Measurements from ENCODE around the gene FER. TPM values are rescaled to one million over a fixed set of nuclear protein-coding genes. Genes with fewer than 3 reads are reported as not detected.

FER gene
- total and polyA plus RNA-seq, 2 donors, result 2.8 to 8.8 TPM

- Histone ChIP-seq H3K27me3 (ENCODE audit: control insufficient read depth in 2 of 2, insufficient read depth in 1 of 2, low read length in 1 of 2) (no peaks in the 10 kb centered on the region), H3K9me3 (ENCODE audit: control insufficient read depth in 2 of 2, insufficient read depth in 1 of 2, low read length in 1 of 2) (peaks cover 0 to 3% of the 10 kb centered on the region in 2 donors), H3K4me1 (ENCODE audit: control insufficient read depth in 2 of 2, insufficient read depth in 2 of 2, low read length in 2 of 2) (no peaks in the 10 kb centered on the region), H3K36me3 (ENCODE audit: control insufficient read depth in 2 of 2, insufficient read depth in 2 of 2, low read length in 1 of 2) (no peaks in the 10 kb centered on the region), H3K4me3 (ENCODE audit: low read length in 2 of 2) (no peak overlapping the region), H3K27ac (ENCODE audit: low read depth in 1 of 2, low read length in 1 of 2) (no peak overlapping the region)
- WGBS, result 98% methylated on average over 4 of the region's 4 CpGs
- DNase-seq (ENCODE audit: low read depth in 6 of 9, low spot score in 9 of 9), result no peak
Measured at GRCh38 chr5:108801776-108802175, 54.1 kb downstream of the FER start.

- Histone ChIP-seq H3K27me3 (ENCODE audit: control insufficient read depth in 2 of 2, insufficient read depth in 1 of 2, low read length in 1 of 2) (no peaks in the 10 kb centered on the region), H3K4me3 (ENCODE audit: low read length in 2 of 2) (no peak overlapping the region), H3K36me3 (ENCODE audit: control insufficient read depth in 2 of 2, insufficient read depth in 2 of 2, low read length in 1 of 2) (no peaks in the 10 kb centered on the region), H3K9me3 (ENCODE audit: control insufficient read depth in 2 of 2, insufficient read depth in 1 of 2, low read length in 1 of 2) (peaks cover 0 to 14% of the 10 kb centered on the region in 2 donors), H3K27ac (ENCODE audit: low read depth in 1 of 2, low read length in 1 of 2) (no peak overlapping the region), H3K4me1 (ENCODE audit: control insufficient read depth in 2 of 2, insufficient read depth in 2 of 2, low read length in 2 of 2) (no peaks in the 10 kb centered on the region)
- DNase-seq (ENCODE audit: low read depth in 6 of 9, low spot score in 9 of 9), result no peak
- 100% methylated on average over 3 of the region's 3 CpGs for WGBS
Measured at GRCh38 chr5:108810717-108811116, 63.0 kb downstream of the FER start.

- no peak for DNase-seq (ENCODE audit: low read depth in 6 of 9, low spot score in 9 of 9)
- Histone ChIP-seq H3K27me3 (ENCODE audit: control insufficient read depth in 2 of 2, insufficient read depth in 1 of 2, low read length in 1 of 2) (no peaks in the 10 kb centered on the region), H3K27ac (ENCODE audit: low read depth in 1 of 2, low read length in 1 of 2) (no peak overlapping the region), H3K36me3 (ENCODE audit: control insufficient read depth in 2 of 2, insufficient read depth in 2 of 2, low read length in 1 of 2) (no peaks in the 10 kb centered on the region), H3K9me3 (ENCODE audit: control insufficient read depth in 2 of 2, insufficient read depth in 1 of 2, low read length in 1 of 2) (peaks cover 0 to 10% of the 10 kb centered on the region in 2 donors), H3K4me3 (ENCODE audit: low read length in 2 of 2) (no peak overlapping the region), H3K4me1 (ENCODE audit: control insufficient read depth in 2 of 2, insufficient read depth in 2 of 2, low read length in 2 of 2) (no peaks in the 10 kb centered on the region)
- WGBS, result 96% methylated on average over 3 of the region's 3 CpGs
Measured at GRCh38 chr5:108813673-108814072, 66.0 kb downstream of the FER start.

DNA sequence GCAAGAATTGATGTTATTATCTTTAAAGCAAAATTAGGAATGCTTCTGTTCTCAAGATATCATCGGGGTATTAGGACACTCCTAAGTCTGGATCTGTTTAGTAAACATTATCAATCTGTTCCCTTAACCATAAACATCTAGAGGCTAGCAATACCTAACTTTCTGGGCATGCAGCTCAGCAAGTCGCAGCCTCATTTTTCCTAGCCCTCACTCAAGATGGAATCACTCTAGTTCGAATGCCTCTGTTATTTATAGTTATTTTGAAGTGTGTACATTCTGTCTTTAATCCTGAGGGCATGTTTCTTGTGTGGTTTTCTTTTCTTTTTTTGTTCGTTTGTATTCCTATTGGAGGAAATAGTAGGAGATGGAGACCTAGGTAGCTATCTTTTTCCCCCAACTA lies 66.9 kb downstream of the FER start:
- H3K36me3 ChIP-seq (ENCODE audit: control insufficient read depth in 2 of 2, insufficient read depth in 2 of 2, low read length in 1 of 2), result no peaks in the 10 kb centered on the region
- H3K9me3 ChIP-seq (ENCODE audit: control insufficient read depth in 2 of 2, insufficient read depth in 1 of 2, low read length in 1 of 2), result peaks cover 0 to 10% of the 10 kb centered on the region in 2 donors
- H3K27ac ChIP-seq (ENCODE audit: low read depth in 1 of 2, low read length in 1 of 2), result no peak overlapping the region
- no peaks in the 10 kb centered on the region for H3K27me3 ChIP-seq (ENCODE audit: control insufficient read depth in 2 of 2, insufficient read depth in 1 of 2, low read length in 1 of 2)
- no peak overlapping the region for H3K4me3 ChIP-seq (ENCODE audit: low read length in 2 of 2)
- H3K4me1 ChIP-seq (ENCODE audit: control insufficient read depth in 2 of 2, insufficient read depth in 2 of 2, low read length in 2 of 2), result no peaks in the 10 kb centered on the region
- DNase-seq (ENCODE audit: low read depth in 6 of 9, low spot score in 9 of 9), result no peak
- 94% methylated on average over 4 of the region's 4 CpGs for WGBS

DNA sequence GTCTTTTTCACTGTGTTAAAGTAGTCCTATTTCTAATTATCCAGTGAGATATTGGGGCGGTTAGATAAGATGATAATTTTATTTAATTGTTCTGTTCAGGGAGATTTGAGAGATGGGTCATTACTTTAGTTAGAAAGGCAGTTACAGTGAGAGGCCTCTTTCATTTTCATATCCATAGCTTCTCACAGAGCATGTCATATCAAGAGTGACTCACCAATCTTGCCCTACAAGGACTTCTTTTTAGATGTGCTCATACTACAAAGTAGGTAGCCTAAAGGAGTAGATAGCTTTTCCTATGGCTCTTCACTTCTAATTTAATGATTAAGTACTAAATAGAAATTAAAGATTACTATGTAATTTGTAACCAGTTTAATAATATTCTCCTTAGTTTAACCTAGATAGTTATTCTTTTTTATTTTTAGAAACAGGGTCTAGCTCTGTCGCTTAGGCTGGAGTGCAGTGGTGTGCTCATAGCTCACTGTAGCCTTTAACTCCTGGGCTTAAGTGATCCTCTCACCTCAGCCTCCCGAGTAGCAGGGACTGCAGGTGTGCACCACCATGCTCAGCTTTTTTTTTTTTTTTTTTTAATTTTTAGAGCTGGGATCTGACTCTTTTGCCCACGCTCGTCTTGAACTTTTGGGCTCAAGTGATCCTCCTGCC lies 71.0 kb downstream of the FER start:
- no peak overlapping the region for H3K27ac ChIP-seq (ENCODE audit: low read depth in 1 of 2, low read length in 1 of 2)
- WGBS, result over 99% methylated on average over 5 of the region's 5 CpGs
- H3K4me3 ChIP-seq (ENCODE audit: low read length in 2 of 2), result no peak overlapping the region
- no peak for DNase-seq (ENCODE audit: low read depth in 6 of 9, low spot score in 9 of 9)
- no peaks in the 10 kb centered on the region for H3K9me3 ChIP-seq (ENCODE audit: control insufficient read depth in 2 of 2, insufficient read depth in 1 of 2, low read length in 1 of 2)
- no peaks in the 10 kb centered on the region for H3K36me3 ChIP-seq (ENCODE audit: control insufficient read depth in 2 of 2, insufficient read depth in 2 of 2, low read length in 1 of 2)
- H3K4me1 ChIP-seq (ENCODE audit: control insufficient read depth in 2 of 2, insufficient read depth in 2 of 2, low read length in 2 of 2), result no peaks in the 10 kb centered on the region
- no peaks in the 10 kb centered on the region for H3K27me3 ChIP-seq (ENCODE audit: control insufficient read depth in 2 of 2, insufficient read depth in 1 of 2, low read length in 1 of 2)

DNA sequence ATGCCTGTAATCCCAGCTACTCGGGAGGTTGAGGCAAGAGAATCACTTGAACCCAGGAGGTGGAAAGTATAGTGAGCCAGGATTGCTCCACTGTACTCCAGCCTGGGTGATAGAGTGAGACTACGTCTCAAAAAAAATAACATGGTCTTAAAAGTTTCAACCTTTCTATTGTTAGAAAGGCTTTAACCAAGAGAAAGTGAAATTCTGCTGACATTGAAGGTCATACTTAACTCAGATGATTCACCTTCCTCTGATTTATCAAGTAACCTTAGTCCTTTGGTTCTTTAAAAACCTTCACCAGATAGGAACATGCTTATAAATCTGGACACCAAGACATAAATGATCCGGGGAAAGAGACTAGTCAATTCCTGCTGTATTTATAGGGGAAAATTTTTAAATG lies 73.3 kb downstream of the FER start:
- DNase-seq (ENCODE audit: low read depth in 6 of 9, low spot score in 9 of 9), result no peak
- Histone ChIP-seq H3K9me3 (ENCODE audit: control insufficient read depth in 2 of 2, insufficient read depth in 1 of 2, low read length in 1 of 2) (no peaks in the 10 kb centered on the region), H3K27ac (ENCODE audit: low read depth in 1 of 2, low read length in 1 of 2) (no peak overlapping the region), H3K4me3 (ENCODE audit: low read length in 2 of 2) (no peak overlapping the region), H3K36me3 (ENCODE audit: control insufficient read depth in 2 of 2, insufficient read depth in 2 of 2, low read length in 1 of 2) (no peaks in the 10 kb centered on the region), H3K4me1 (ENCODE audit: control insufficient read depth in 2 of 2, insufficient read depth in 2 of 2, low read length in 2 of 2) (no peaks in the 10 kb centered on the region), H3K27me3 (ENCODE audit: control insufficient read depth in 2 of 2, insufficient read depth in 1 of 2, low read length in 1 of 2) (no peaks in the 10 kb centered on the region)
- WGBS, result 98% methylated on average over 3 of the region's 3 CpGs

GRCh38 chr5:108822211-108822947 lies 74.7 kb downstream of the FER start:
- H3K9me3 ChIP-seq (ENCODE audit: control insufficient read depth in 2 of 2, insufficient read depth in 1 of 2, low read length in 1 of 2), result no peaks in the 10 kb centered on the region
- no peaks in the 10 kb centered on the region for H3K4me1 ChIP-seq (ENCODE audit: control insufficient read depth in 2 of 2, insufficient read depth in 2 of 2, low read length in 2 of 2)
- H3K4me3 ChIP-seq (ENCODE audit: low read length in 2 of 2), result no peak overlapping the region
- H3K27ac ChIP-seq (ENCODE audit: low read depth in 1 of 2, low read length in 1 of 2), result no peak overlapping the region
- no peak for DNase-seq (ENCODE audit: low read depth in 6 of 9, low spot score in 9 of 9)
- H3K27me3 ChIP-seq (ENCODE audit: control insufficient read depth in 2 of 2, insufficient read depth in 1 of 2, low read length in 1 of 2), result no peaks in the 10 kb centered on the region
- H3K36me3 ChIP-seq (ENCODE audit: control insufficient read depth in 2 of 2, insufficient read depth in 2 of 2, low read length in 1 of 2), result no peaks in the 10 kb centered on the region
- WGBS, result 98% methylated on average over 7 of the region's 7 CpGs

DNA sequence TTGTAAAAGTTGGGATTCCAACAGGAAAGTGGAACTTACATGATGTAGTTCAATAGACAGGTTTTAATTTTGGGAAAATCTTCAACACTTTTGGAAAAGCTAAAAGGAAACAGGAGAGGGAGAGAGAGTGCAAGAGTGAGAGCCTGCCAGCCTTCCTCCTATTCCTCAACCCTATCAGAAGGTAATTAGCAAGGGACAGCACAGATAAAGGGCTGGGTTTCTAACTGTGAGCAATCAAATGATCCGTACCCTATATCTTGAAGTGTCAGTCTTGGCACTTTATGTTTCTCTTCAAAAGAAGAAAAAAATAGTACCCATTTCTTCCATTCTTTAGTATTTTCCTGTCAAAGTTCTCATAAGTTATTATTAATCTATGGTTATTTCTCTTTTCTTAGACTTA lies 79.4 kb downstream of the FER start:
- no peaks in the 10 kb centered on the region for H3K36me3 ChIP-seq (ENCODE audit: control insufficient read depth in 2 of 2, insufficient read depth in 2 of 2, low read length in 1 of 2)
- no peak overlapping the region for H3K4me3 ChIP-seq (ENCODE audit: low read length in 2 of 2)
- no peaks in the 10 kb centered on the region for H3K4me1 ChIP-seq (ENCODE audit: control insufficient read depth in 2 of 2, insufficient read depth in 2 of 2, low read length in 2 of 2)
- no peaks in the 10 kb centered on the region for H3K27me3 ChIP-seq (ENCODE audit: control insufficient read depth in 2 of 2, insufficient read depth in 1 of 2, low read length in 1 of 2)
- H3K27ac ChIP-seq (ENCODE audit: low read depth in 1 of 2, low read length in 1 of 2), result no peak overlapping the region
- no peak for DNase-seq (ENCODE audit: low read depth in 6 of 9, low spot score in 9 of 9)
- 97% methylated on average over 1 of the region's 1 CpG for WGBS
- no peaks in the 10 kb centered on the region for H3K9me3 ChIP-seq (ENCODE audit: control insufficient read depth in 2 of 2, insufficient read depth in 1 of 2, low read length in 1 of 2)

- no peaks in the 10 kb centered on the region for H3K4me1 ChIP-seq (ENCODE audit: control insufficient read depth in 2 of 2, insufficient read depth in 2 of 2, low read length in 2 of 2)
- no peaks in the 10 kb centered on the region for H3K9me3 ChIP-seq (ENCODE audit: control insufficient read depth in 2 of 2, insufficient read depth in 1 of 2, low read length in 1 of 2)
- DNase-seq (ENCODE audit: low read depth in 6 of 9, low spot score in 9 of 9), result no peak
- no peak overlapping the region for H3K27ac ChIP-seq (ENCODE audit: low read depth in 1 of 2, low read length in 1 of 2)
- H3K4me3 ChIP-seq (ENCODE audit: low read length in 2 of 2), result no peak overlapping the region
- no peaks in the 10 kb centered on the region for H3K27me3 ChIP-seq (ENCODE audit: control insufficient read depth in 2 of 2, insufficient read depth in 1 of 2, low read length in 1 of 2)
- H3K36me3 ChIP-seq (ENCODE audit: control insufficient read depth in 2 of 2, insufficient read depth in 2 of 2, low read length in 1 of 2), result no peaks in the 10 kb centered on the region
- WGBS, result 98% methylated on average over 3 of the region's 3 CpGs
Measured at GRCh38 chr5:108830705-108831276, 83.1 kb downstream of the FER start.
